ENCODE data around the gene GARIN1A. TPM values are rescaled to one million over a fixed set of nuclear protein-coding genes. Genes with fewer than 3 reads are reported as not detected.
"Not testable (repeated sequence)": the region's sequence is repeated elsewhere in the genome, so short reads cannot be mapped to it uniquely, and the experiment has no call there.

The GARIN1A gene
- total RNA-seq (1 to 10 TPM in 3 of 5 donors, under 1 TPM in 1, not detected in 1; 0.72 to 1.8 (median 1.1) TPM), polyA plus RNA-seq (1 to 10 TPM in 1 of 3 donors, under 1 TPM in 2; 0.50 to 1.4 (median 0.61) TPM)
- long read RNA-seq, donor 1, result 0 reads
- long read RNA-seq, donor 2, result 0 reads
- long read RNA-seq, donor 3, result 0 reads
- long read RNA-seq, donor 4, result 0 reads
- long read RNA-seq, donor 5, result 0 reads
- long read RNA-seq, donor 6, result 0 reads
- long read RNA-seq, donor 7, result 0 reads
- long read RNA-seq, donor 8, result 0 reads
- long read RNA-seq, donor 9, result 0 reads
- long read RNA-seq, donor 10, result 0 reads

DNA sequence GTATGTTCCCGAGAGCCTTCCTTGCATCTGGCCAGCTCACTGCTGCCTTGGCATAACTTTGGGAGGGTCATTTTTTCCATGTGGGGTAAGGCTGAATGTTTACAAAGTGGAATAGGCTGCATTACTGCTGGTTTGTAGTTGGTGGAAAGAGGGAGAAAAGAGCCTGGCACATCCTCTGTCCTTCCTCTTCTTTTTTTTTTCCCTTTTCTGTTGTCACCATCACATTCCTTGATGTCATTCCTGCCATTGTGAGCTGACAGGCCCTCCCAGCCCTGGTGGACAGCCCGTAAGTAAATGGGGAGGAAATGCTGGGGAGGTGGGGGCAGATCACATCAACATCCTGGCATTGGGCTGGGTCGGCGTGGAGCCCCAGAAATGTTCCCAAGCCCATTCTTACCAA is at the start of gene GARIN1A:
GARIN1A (plus strand) TSS at position 301 of the 400 bp plus-strand sequence. CDS start 106 bp downstream, outside the sequence.
- 64 to 74% (median 70%) methylated on average over 4 of the region's 4 CpGs for WGBS, 5 donors
- intact Hi-C loops (cut with DNase I; ENCODE audit: low total_unique reads), result no loop called here
- H3K9me3 ChIP-seq, result no peaks in the 10 kb centered on the region
- TF ChIP-seq EP300 (IDR thresholded peaks at IDR 0.05) (no peak), POLR2AphosphoS5 (IDR thresholded peaks at IDR 0.05) (no peak), POLR2A (IDR thresholded peaks at IDR 0.05) (no peak)
- TF ChIP-seq, protein P1, sequence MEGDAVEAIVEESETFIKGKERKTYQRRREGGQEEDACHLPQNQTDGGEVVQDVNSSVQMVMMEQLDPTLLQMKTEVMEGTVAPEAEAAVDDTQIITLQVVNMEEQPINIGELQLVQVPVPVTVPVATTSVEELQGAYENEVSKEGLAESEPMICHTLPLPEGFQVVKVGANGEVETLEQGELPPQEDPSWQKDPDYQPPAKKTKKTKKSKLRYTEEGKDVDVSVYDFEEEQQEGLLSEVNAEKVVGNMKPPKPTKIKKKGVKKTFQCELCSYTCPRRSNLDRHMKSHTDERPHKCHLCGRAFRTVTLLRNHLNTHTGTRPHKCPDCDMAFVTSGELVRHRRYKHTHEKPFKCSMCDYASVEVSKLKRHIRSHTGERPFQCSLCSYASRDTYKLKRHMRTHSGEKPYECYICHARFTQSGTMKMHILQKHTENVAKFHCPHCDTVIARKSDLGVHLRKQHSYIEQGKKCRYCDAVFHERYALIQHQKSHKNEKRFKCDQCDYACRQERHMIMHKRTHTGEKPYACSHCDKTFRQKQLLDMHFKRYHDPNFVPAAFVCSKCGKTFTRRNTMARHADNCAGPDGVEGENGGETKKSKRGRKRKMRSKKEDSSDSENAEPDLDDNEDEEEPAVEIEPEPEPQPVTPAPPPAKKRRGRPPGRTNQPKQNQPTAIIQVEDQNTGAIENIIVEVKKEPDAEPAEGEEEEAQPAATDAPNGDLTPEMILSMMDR (IDR thresholded peaks at IDR 0.05), result no peak
- no peak within 1 kb of the TSS for H3K4me3 ChIP-seq
- peaks cover 0 to 10% (median 3%) of the 10 kb centered on the region in 4 donors for H3K4me1 ChIP-seq
- no peaks in the 10 kb centered on the region for H3K36me3 ChIP-seq
- H3K27me3 ChIP-seq, result no peaks in the 10 kb centered on the region
- H3K27ac ChIP-seq, result no peak within 1 kb of the TSS
- no peak for DNase-seq

DNA sequence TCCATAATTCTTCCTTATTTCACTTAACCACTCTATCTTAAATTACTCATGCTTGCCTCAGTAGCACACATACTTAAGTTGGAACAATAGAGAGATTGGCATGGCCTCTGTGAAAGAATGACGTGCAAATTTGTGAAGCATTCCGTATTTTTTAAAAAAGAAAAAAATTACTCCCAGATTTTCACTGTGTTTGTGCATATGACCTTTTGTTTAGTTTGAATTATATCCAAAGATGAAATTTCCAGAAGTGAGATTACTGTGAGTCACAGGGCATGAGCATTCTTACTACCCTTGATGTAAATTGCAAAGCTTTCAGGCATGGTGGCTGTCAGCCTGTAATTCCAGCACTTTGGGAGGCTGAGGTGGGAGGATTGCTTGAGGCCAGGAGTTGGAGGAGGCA is 45.0 kb upstream of the GARIN1A start:
- H3K27ac ChIP-seq; intact Hi-C loops (cut with DNase I; ENCODE audit: low total_unique reads); H3K4me1 ChIP-seq; H3K9me3 ChIP-seq; H3K4me3 ChIP-seq; DNase-seq; H3K27me3 ChIP-seq: not testable (repeated sequence)
- peaks cover 30 to 96% (median 91%) of the 10 kb centered on the region in 4 donors for H3K36me3 ChIP-seq
- 89 to 94% (median 92%) methylated on average over 2 of the region's 2 CpGs for WGBS, 5 donors

DNA sequence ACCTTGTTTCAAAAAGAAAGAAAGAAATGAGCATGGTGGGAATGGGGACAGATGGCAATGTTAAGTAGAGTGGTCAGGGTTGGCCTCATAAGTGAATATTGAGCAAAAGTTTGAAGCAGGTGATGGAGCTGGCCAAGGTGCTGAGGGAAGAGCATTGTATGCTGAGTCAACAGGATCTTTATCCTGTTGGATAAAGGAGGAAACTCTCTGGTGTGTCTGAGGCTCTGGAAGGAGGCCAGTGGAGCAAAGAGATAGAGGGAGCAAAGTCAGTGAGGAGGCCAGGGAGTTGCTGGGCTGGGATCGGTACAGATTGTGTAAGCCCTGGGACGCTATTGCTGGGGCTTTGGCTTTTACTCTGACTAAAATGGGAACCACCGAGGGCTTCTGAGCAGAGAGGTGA is 38.2 kb upstream of the GARIN1A start:
- DNase-seq; H3K9me3 ChIP-seq; intact Hi-C loops (cut with DNase I; ENCODE audit: low total_unique reads); H3K27me3 ChIP-seq; H3K4me1 ChIP-seq; H3K27ac ChIP-seq; H3K4me3 ChIP-seq: not testable (repeated sequence)
- H3K36me3 ChIP-seq, result peaks cover 19 to 81% (median 76%) of the 10 kb centered on the region in 4 donors
- WGBS, 5 donors, result 90 to 97% (median 93%) methylated on average over 2 to 3 of the region's 3 CpGs

DNA sequence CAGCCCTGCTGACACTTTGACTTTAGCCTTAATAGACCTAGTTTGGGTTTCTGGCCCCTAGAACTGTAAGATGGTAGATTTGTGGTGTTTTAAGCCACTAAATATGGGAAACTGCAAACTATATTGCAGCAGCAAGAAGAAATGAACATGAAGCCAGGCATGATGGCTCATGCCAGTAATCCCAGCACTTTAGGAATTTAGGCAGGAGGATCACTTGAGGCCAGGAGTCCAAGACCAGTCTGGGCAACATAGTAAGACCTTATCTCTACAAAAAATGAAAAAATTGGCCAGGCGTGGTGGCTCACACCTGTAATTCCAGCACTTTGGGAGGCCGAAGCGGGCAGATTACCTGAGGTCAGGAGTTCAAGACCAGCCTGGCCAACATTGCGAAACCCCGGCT is 26.9 kb upstream of the GARIN1A start:
- H3K4me1 ChIP-seq; H3K9me3 ChIP-seq; H3K4me3 ChIP-seq; H3K27me3 ChIP-seq; H3K27ac ChIP-seq; DNase-seq; intact Hi-C loops (cut with DNase I; ENCODE audit: low total_unique reads): not testable (repeated sequence)
- H3K36me3 ChIP-seq, result peaks cover 4 to 67% (median 56%) of the 10 kb centered on the region in 4 donors
- WGBS, 5 donors, result 90 to 98% (median 98%) methylated on average over 5 of the region's 5 CpGs

DNA sequence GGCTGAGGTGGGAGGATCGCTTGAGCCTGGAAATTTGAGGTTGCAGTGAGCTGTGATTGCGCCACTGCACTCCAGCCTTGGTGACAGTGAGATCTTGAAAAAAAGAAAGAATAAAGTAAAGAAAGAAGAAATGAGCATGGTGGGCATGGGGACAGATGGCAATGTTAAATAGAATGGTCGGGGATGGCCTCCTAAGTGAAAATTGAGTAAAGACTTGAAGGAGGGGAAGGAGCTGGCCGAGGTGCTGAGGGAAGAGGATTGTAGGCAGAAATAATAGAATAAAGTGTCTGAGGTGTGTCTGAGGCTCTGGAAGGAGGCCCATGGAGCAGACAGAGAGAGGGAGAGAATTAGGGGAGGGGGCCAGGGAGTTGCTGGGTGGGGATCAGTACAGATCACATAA is 26.2 kb upstream of the GARIN1A start:
- intact Hi-C loops (cut with DNase I; ENCODE audit: low total_unique reads); H3K9me3 ChIP-seq; H3K4me1 ChIP-seq; H3K27me3 ChIP-seq; DNase-seq; H3K27ac ChIP-seq; H3K4me3 ChIP-seq: not testable (repeated sequence)
- WGBS, 5 donors, result 85 to 97% (median 95%) methylated on average over 3 to 4 of the region's 4 CpGs
- peaks cover 0 to 63% (median 53%) of the 10 kb centered on the region in 4 donors for H3K36me3 ChIP-seq

DNA sequence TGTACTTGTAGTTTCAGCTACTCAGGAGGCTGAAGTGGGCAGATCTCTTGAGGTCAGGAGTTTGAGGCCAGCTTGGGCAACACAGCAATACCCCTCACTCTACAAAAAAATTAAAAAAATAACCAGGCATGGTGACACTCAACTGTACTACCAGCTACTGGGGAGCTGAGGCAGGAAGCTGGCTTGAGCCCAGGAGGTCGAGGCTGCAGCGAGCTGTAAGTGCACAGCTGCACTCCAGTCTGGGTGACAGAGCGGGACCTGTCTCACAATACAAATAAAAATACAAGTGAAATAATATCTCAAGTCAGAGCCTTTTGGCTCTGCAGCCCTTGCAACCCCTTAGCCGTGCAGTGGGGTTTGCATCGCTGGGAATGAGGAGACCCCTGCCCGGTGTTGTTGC is 25.2 kb upstream of the GARIN1A start:
- H3K27ac ChIP-seq; intact Hi-C loops (cut with DNase I; ENCODE audit: low total_unique reads); H3K9me3 ChIP-seq; DNase-seq; H3K4me3 ChIP-seq; H3K4me1 ChIP-seq; H3K27me3 ChIP-seq: not testable (repeated sequence)
- WGBS, 5 donors, result 94 to 98% (median 95%) methylated on average over 6 of the region's 6 CpGs
- H3K36me3 ChIP-seq, result peaks cover 0 to 66% (median 57%) of the 10 kb centered on the region in 4 donors

DNA sequence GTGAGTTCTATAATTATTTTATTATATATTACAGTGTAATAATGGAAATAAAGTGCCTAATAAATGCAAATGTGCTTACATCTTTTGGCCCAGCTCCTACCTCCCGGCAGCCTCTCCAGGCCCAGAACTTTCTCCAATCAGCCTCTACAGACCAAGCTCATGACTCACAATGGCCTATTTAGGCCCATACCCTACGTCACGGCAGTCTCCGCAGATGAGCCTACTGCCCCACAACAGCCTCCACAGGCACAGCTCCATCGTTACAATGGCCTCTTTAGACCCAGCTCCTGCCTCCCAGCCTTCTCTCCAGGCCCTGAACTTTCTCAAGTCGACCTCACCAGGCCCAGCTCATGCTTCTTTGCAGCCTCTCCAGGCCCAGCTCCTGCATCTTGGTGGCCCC is 21.0 kb upstream of the GARIN1A start:
- DNase-seq; intact Hi-C loops (cut with DNase I; ENCODE audit: low total_unique reads): not testable (repeated sequence)
- 94 to 98% (median 96%) methylated on average over 4 to 5 of the region's 6 CpGs for WGBS, 5 donors

DNA sequence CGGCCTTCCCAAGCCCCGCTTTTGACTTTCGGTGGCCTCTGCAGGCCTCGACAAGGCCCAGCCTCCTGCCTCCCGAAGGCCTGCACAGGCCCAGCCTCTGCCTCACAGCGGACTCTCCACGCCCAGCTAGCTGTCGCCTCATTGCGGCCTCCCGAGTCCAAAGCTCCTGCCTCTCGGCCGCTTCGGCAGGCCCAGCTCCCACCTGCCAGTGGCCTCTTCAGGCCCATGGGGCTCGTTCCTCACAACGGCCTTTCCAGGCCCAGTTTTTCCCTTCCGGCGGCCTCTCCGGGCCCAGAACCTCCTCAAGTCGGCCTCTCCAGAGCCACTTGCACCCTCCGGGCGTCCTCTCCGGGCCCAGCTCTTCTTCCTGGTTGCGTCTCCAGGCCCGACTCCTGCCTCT is 19.5 kb upstream of the GARIN1A start:
- H3K4me1 ChIP-seq; H3K27ac ChIP-seq; DNase-seq; intact Hi-C loops (cut with DNase I; ENCODE audit: low total_unique reads); H3K4me3 ChIP-seq; H3K9me3 ChIP-seq; H3K27me3 ChIP-seq: not testable (repeated sequence)
- peaks cover 9 to 50% (median 44%) of the 10 kb centered on the region in 4 donors for H3K36me3 ChIP-seq
- 94 to 97% (median 97%) methylated on average over 11 to 20 of the region's 24 CpGs for WGBS, 5 donors

More for the DNA sequence above, 21.0 kb upstream of the GARIN1A start:
- peaks cover 9 to 57% (median 47%) of the 10 kb centered on the region in 4 donors for H3K36me3 ChIP-seq
- H3K27me3 ChIP-seq, H3K9me3 ChIP-seq, H3K4me1 ChIP-seq, H3K27ac ChIP-seq, H3K4me3 ChIP-seq: not testable (repeated sequence)

DNA sequence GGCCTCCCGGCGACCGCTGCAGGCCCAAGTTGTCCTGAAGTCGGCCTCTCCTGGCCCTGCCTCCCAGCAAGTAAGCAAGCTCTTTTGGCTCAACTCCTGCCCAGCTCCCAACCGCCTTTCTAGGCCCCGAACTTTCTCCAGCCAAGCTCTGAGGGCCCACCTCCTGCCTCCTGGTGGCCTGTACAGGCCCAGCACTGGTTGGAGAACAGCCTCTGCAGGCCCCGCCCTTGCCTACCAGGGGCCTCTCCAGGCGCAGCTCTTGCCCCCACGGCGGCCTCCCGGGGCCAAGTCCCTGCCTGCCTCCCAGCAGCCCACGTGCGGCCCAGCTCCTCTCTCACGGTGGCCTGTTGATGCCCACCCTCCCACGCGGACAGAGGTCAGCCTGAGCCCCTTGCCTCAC is 18.9 kb upstream of the GARIN1A start:
- H3K4me3 ChIP-seq; H3K4me1 ChIP-seq; intact Hi-C loops (cut with DNase I; ENCODE audit: low total_unique reads); DNase-seq; H3K27ac ChIP-seq; H3K27me3 ChIP-seq; H3K9me3 ChIP-seq: not testable (repeated sequence)
- 77 to 93% (median 90%) methylated on average over 13 to 16 of the region's 16 CpGs for WGBS, 5 donors
- peaks cover 9 to 50% (median 44%) of the 10 kb centered on the region in 4 donors for H3K36me3 ChIP-seq

DNA sequence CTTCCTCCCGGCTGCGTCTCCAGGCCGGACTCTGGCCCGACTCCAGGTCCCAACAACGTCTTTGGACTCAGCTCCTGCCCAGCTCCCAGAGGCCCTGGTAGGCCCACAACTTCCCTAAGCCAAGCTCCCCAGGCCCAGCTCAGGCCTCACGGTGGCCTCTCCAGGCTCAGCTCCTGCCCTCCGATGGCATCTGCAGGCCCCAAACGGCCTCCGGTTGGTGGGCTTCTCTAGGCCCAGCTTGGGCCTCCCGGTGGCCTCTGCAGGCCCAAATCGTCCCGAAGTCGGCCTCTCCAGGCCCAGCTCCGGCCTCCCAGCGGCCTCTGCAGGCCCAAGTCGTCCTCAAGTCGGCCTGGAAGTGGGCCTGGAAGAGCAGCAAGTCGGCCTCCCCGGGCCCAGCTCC is 18.0 kb upstream of the GARIN1A start:
- H3K4me3 ChIP-seq; DNase-seq; H3K27ac ChIP-seq; H3K4me1 ChIP-seq; intact Hi-C loops (cut with DNase I; ENCODE audit: low total_unique reads); H3K27me3 ChIP-seq; H3K9me3 ChIP-seq: not testable (repeated sequence)
- peaks cover 9 to 47% (median 43%) of the 10 kb centered on the region in 4 donors for H3K36me3 ChIP-seq
- WGBS, 5 donors, result 81 to 100% (median 89%) methylated on average over 2 to 19 of the region's 19 CpGs

DNA sequence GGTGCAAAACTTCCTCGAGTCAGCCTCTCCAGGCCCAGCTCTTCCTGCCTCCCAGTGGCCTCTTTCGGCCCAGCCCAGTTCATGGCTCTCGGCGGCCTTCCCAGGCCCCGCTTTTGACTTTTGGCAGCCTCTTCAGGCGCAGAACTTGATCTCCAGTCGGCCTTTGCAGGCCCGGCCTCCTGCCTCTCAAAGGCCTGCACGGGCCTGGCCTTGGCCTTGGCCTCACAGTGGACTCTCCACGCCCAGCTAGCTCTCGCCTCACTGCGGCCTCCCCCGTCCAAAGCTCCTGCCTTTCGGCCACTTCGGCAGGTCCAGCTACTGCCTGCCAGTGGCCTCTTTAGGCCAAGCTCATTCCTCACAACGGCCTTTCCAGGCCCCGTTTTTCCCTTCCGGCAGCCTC is 17.6 kb upstream of the GARIN1A start:
- DNase-seq; H3K9me3 ChIP-seq; H3K4me3 ChIP-seq; H3K27ac ChIP-seq; H3K27me3 ChIP-seq; H3K4me1 ChIP-seq; intact Hi-C loops (cut with DNase I; ENCODE audit: low total_unique reads): not testable (repeated sequence)
- WGBS, 5 donors, result 86 to 93% (median 91%) methylated on average over 14 to 18 of the region's 18 CpGs
- H3K36me3 ChIP-seq, result peaks cover 9 to 47% (median 43%) of the 10 kb centered on the region in 4 donors

All from stomach (tissue), 19 donors.